Measurements from ENCODE around the gene SAP130.

Gene SAP130

DNA sequence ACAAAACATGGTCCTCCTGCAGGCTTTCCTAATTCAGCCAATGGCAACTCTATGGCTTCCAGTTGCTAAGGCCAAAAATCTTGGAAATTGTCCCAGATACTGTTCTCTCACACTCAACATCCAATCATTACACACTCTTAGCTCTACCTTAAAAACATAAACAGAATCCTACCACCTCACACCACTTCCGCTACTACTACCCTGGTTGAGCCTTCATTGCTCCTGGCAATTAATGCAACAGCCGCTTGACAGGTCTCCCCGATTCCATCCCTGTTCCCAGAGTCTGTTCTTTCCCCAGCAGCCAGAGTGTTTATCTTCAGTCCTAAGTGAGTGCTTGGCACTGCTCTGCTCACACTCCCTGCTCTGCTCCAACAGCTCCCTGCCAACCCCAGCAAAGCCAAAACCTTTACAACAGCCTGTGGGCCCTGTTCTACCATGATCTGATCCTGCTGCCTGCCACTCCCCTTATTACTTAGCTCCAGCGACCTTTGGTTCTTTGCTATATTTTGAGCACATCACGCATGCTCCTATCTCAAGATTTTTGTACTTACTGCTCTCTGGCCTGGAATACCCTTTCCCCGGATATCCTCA is 74.6 kb downstream of the SAP130 start:
- H3K4me3 ChIP-seq (ENCODE audit: low read depth, low read length), result no peak overlapping the region
- in situ Hi-C loops (cut with HindIII; ENCODE audit: low pct_ligation_motif_present, low sequenced_read_pairs), result no loop called here
- H3K36me3 ChIP-seq (replicated peaks), result peaks cover 23% of the 10 kb centered on the region
- DNase-seq, result no peak
- no peak for TF ChIP-seq CTCF (IDR thresholded peaks at IDR 0.05; ENCODE audit: low read depth, low read length, missing control alignments)
- H3K27ac ChIP-seq, result no peak overlapping the region
- no peaks in the 10 kb centered on the region for H3K27me3 ChIP-seq (replicated peaks)

DNA sequence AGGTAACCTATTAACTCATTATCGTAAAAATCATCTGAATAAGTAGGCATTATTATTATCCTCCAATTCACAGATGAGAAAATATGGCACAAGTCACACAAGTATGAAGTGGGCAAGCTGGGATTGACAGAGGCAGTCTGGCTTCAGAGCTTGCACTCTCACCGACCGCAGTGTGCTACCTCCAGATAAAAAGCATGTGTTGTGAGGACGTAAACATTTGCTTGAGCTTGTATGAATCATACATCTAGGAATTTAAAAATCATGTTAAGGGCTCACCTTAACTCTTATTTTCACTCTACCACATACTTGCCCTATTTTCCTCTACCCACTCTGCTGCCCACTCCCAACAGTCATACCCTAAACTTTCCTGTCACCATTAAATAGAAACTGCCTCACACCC is 76.8 kb downstream of the SAP130 start:
- H3K27ac ChIP-seq, result no peak overlapping the region
- in situ Hi-C loops (cut with HindIII; ENCODE audit: low pct_ligation_motif_present, low sequenced_read_pairs), result no loop called here
- TF ChIP-seq CTCF (IDR thresholded peaks at IDR 0.05; ENCODE audit: low read depth, low read length, missing control alignments), result no peak
- DNase-seq, result no peak
- H3K27me3 ChIP-seq (replicated peaks), result no peaks in the 10 kb centered on the region
- H3K4me3 ChIP-seq (ENCODE audit: low read depth, low read length), result no peak overlapping the region
- peaks cover 23% of the 10 kb centered on the region for H3K36me3 ChIP-seq (replicated peaks)

DNA sequence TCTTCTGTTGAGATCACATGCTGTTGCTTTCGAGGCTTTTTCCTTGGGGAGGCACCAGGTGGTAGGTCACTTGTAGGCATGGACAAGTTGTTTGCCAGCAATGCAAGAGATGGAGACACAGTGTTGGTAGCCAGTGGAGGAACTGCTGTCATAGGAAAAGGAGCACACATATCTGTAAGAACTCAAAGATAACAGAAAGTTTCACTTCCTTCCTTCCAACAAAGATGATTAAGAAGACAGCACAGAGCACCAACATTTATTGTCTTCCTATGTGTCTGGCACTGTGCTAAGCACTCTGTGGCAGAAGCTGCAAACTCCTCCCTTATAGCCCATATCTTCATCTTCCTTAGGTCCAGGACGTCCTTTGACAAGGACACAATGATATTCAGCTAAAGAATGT is 77.6 kb downstream of the SAP130 start:
- in situ Hi-C loops (cut with HindIII; ENCODE audit: low pct_ligation_motif_present, low sequenced_read_pairs), result no loop called here
- TF ChIP-seq CTCF (IDR thresholded peaks at IDR 0.05; ENCODE audit: low read depth, low read length, missing control alignments), result no peak
- Histone ChIP-seq H3K36me3 (replicated peaks) (peaks cover 24% of the 10 kb centered on the region), H3K27me3 (replicated peaks) (no peaks in the 10 kb centered on the region), H3K4me3 (ENCODE audit: low read depth, low read length) (no peak overlapping the region), H3K27ac (no peak overlapping the region)
- no peak for DNase-seq

GRCh38 chr2:127945281-127945680 is 82.6 kb downstream of the SAP130 start:
- DNase-seq, result no peak
- in situ Hi-C loops (cut with HindIII; ENCODE audit: low pct_ligation_motif_present, low sequenced_read_pairs), result no loop called here
- Histone ChIP-seq H3K27ac (no peak overlapping the region), H3K27me3 (replicated peaks) (no peaks in the 10 kb centered on the region), H3K4me3 (ENCODE audit: low read depth, low read length) (no peak overlapping the region), H3K36me3 (replicated peaks) (peaks cover 45% of the 10 kb centered on the region)
- no peak for TF ChIP-seq CTCF (IDR thresholded peaks at IDR 0.05; ENCODE audit: low read depth, low read length, missing control alignments)

GRCh38 chr2:127943186-127943585 is 84.7 kb downstream of the SAP130 start:
- H3K4me3 ChIP-seq (ENCODE audit: low read depth, low read length), result no peak overlapping the region
- DNase-seq, result no peak
- H3K36me3 ChIP-seq (replicated peaks), result peaks cover 30% of the 10 kb centered on the region
- no peaks in the 10 kb centered on the region for H3K27me3 ChIP-seq (replicated peaks)
- TF ChIP-seq CTCF (IDR thresholded peaks at IDR 0.05; ENCODE audit: low read depth, low read length, missing control alignments), result no peak
- in situ Hi-C loops (cut with HindIII; ENCODE audit: low pct_ligation_motif_present, low sequenced_read_pairs), result no loop called here
- H3K27ac ChIP-seq, result no peak overlapping the region

DNA sequence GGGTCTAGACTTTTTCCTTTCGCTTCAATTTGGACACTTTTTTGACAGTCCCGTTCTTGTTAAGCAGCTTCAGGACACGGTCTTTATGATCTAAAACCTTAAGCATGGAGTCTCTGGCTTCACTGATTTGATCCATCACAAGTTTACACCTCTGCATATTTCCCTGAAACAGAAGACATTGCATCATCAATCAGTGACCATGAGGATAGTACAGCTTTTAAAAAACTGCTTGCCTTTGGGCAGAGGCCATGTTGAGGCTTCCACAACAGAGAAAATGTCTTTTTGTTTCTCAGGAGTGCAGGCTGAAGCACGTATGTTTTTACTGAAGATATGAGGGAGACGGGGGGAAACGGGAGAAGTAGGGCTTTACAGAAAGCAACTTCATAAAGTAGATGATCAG is 85.9 kb downstream of the SAP130 start:
- TF ChIP-seq CTCF (IDR thresholded peaks at IDR 0.05; ENCODE audit: low read depth, low read length, missing control alignments), result no peak
- Histone ChIP-seq H3K4me3 (ENCODE audit: low read depth, low read length) (no peak overlapping the region), H3K27ac (no peak overlapping the region), H3K36me3 (replicated peaks) (peaks cover 30% of the 10 kb centered on the region), H3K27me3 (replicated peaks) (no peaks in the 10 kb centered on the region)
- in situ Hi-C loops (cut with HindIII; ENCODE audit: low pct_ligation_motif_present, low sequenced_read_pairs), result no loop called here
- DNase-seq, result no peak
